Stimulated activated CD4-positive, alpha-beta T cell treated with anti-CD3 and anti-CD28 coated beads, Interleukin-4, amount 100 ng/mL, for 24 hours (primary cell): ENCODE results near the gene PLEKHG4B.
"Not testable (repeated sequence)": the region's sequence is repeated elsewhere in the genome, so short reads cannot be mapped to it uniquely, and the experiment has no call there.

Source experiments
- DNase-seq: peaks from one replicate; pipeline ENCODE4 v3.0.0-alpha.2; 2020

Gene PLEKHG4B

GRCh38 chr5:159448-160172 lies 67.6 kb downstream of the PLEKHG4B start:
- no peak for DNase-seq

- no peak for DNase-seq
These were observed 68.2 kb downstream of the PLEKHG4B start for GRCh38 chr5:160173-160510.

- DNase-seq = no peak
These were observed 69.2 kb downstream of the PLEKHG4B start for GRCh38 chr5:160921-161802.

- no peak for DNase-seq
These were observed 69.8 kb downstream of the PLEKHG4B start for GRCh38 chr5:161803-162110.

- no peak for DNase-seq
These were observed 70.2 kb downstream of the PLEKHG4B start for GRCh38 chr5:162190-162564.

- DNase-seq = no peak
These were observed 70.8 kb downstream of the PLEKHG4B start for GRCh38 chr5:162565-163337.

GRCh38 chr5:163338-163620 lies 71.3 kb downstream of the PLEKHG4B start:
- no peak for DNase-seq

- DNase-seq = no peak
These were observed 71.9 kb downstream of the PLEKHG4B start for GRCh38 chr5:163841-164240.

- no peak for DNase-seq
These were observed 72.3 kb downstream of the PLEKHG4B start for GRCh38 chr5:164244-164643.

GRCh38 chr5:164783-165182 lies 72.8 kb downstream of the PLEKHG4B start:
- not testable (repeated sequence) for DNase-seq

GRCh38 chr5:166441-167372 lies 74.7 kb downstream of the PLEKHG4B start:
- no peak for DNase-seq

GRCh38 chr5:167511-167910 lies 75.5 kb downstream of the PLEKHG4B start:
- DNase-seq = no peak

- DNase-seq = no peak
These were observed 76.2 kb downstream of the PLEKHG4B start for GRCh38 chr5:167982-168660.

GRCh38 chr5:169071-169727 lies 77.2 kb downstream of the PLEKHG4B start:
- DNase-seq = no peak

- no peak for DNase-seq
These were observed 77.7 kb downstream of the PLEKHG4B start for GRCh38 chr5:169728-170094.

GRCh38 chr5:170971-171800 lies 79.2 kb downstream of the PLEKHG4B start:
- no peak for DNase-seq

GRCh38 chr5:171801-172331 lies 79.9 kb downstream of the PLEKHG4B start:
- DNase-seq = no peak

- DNase-seq = no peak
These were observed 80.5 kb downstream of the PLEKHG4B start for GRCh38 chr5:172421-172820.

- no peak for DNase-seq
These were observed 80.9 kb downstream of the PLEKHG4B start for GRCh38 chr5:172841-173251.
